HepG2 (cell line): Measurements from ENCODE around the gene HCK. TPM values are rescaled to one million over a fixed set of nuclear protein-coding genes. Genes with fewer than 3 reads are reported as not detected.

ENCODE experiments used
- BHLHE40 ChIP-seq: IDR thresholded peaks from 2 replicates; pipeline ENCODE4 v1.6.1; 2011; ENCODE audit warnings: low read length, improper control_type of control experiment
- GFI1 ChIP-seq: sonication (generic); formaldehyde crosslinking; IDR thresholded peaks from 2 replicates; pipeline ENCODE4 v1.5.0; 2020; ENCODE audit warnings: missing genetic modification reagents, mild to moderate bottlenecking, borderline replicate concordance
- HBP1 ChIP-seq: IDR thresholded peaks from 2 replicates; pipeline ENCODE4 v1.6.1; 2016; ENCODE audit warnings: low read depth, control low read depth
- ISX ChIP-seq: sonication (generic); formaldehyde crosslinking; conservative IDR thresholded peaks from 2 replicates; pipeline ENCODE4 v1.5.0; 2020; ENCODE audit warnings: missing genetic modification reagents
- JARID2 ChIP-seq: sonication (generic); formaldehyde crosslinking; IDR thresholded peaks from 2 replicates; pipeline ENCODE4 v1.8.1; 2023; ENCODE audit warnings: missing genetic modification reagents, inconsistent platforms; ENCODE audit not compliant: insufficient replicate concordance
- MIER3 ChIP-seq: IDR thresholded peaks from 2 replicates; pipeline ENCODE4 v1.6.1; 2016; ENCODE audit warnings: missing compliant biosample characterization, borderline replicate concordance
- RAD21 ChIP-seq: fragments of 450-650 bp; formaldehyde crosslinking; IDR thresholded peaks from 2 replicates; pipeline ENCODE4 v1.5.0; 2020; ENCODE audit warnings: mild to moderate bottlenecking
- SIX4 ChIP-seq: sonication (generic); formaldehyde crosslinking; IDR thresholded peaks from 2 replicates; pipeline ENCODE4 v1.4.0; 2020; ENCODE audit warnings: missing genetic modification reagents
- TSC22D2 ChIP-seq: sonication (generic); formaldehyde crosslinking; IDR thresholded peaks from 2 replicates; pipeline ENCODE4 v1.5.1; 2020; ENCODE audit warnings: missing genetic modification reagents, mild to moderate bottlenecking, borderline replicate concordance
- ZBTB42 ChIP-seq: sonication (generic); formaldehyde crosslinking; IDR thresholded peaks from 2 replicates; pipeline ENCODE4 v1.5.0; 2020; ENCODE audit warnings: mild to moderate bottlenecking, missing genetic modification reagents
- ZFP36L1 ChIP-seq: sonication (generic); formaldehyde crosslinking; IDR thresholded peaks from 2 replicates; pipeline ENCODE4 v1.8.0; 2022; ENCODE audit warnings: mild to moderate bottlenecking, missing genetic modification reagents, moderate library complexity
- ZFP91 ChIP-seq: sonication (generic); formaldehyde crosslinking; IDR thresholded peaks from 2 replicates; pipeline ENCODE4 v1.9.0; 2022; ENCODE audit warnings: missing genetic modification reagents, mild to moderate bottlenecking, borderline replicate concordance
- ZFY ChIP-seq: sonication (generic); formaldehyde crosslinking; IDR thresholded peaks from 2 replicates; pipeline ENCODE4 v1.4.0; 2020; ENCODE audit warnings: missing genetic modification reagents
- ZNF253 ChIP-seq: sonication (generic); formaldehyde crosslinking; IDR thresholded peaks from 2 replicates; pipeline ENCODE4 v1.8.0; 2022; ENCODE audit warnings: mild to moderate bottlenecking, missing genetic modification reagents, borderline replicate concordance
- ZNF598 ChIP-seq: sonication (generic); formaldehyde crosslinking; IDR thresholded peaks from 2 replicates; pipeline ENCODE4 v1.5.1; 2020; ENCODE audit warnings: mild to moderate bottlenecking, missing genetic modification reagents, borderline replicate concordance
- polyA plus RNA-seq, 8 experiments: library from polyadenylated mRNA; depleted of rRNA in 3 of 8; stranded (reverse) in 7 of 8; unstranded in 1 of 8; fragments of >200 nt; fragmentation: Illumina TruSeq in 4 of 8; extraction: Trizol in 4 of 8; gene quantifications; 2 replicates each; pipeline versions ENCODE4 v1.2.1 to v1.2.3, GENCODE V29; 2011 to 2016; ENCODE audit warnings: low read depth in 4 of 8, missing spikeins in 1 of 8, mixed read lengths in 1 of 8; ENCODE audit not compliant: insufficient read depth in 1 of 8
- total RNA-seq, 5 experiments: library from RNA; depleted of rRNA; stranded (reverse); fragments of >200 nt; fragmentation: Illumina TruSeq; extraction: Trizol; gene quantifications; 2 replicates each; pipeline ENCODE4 v1.2.3, GENCODE V29; 2016; ENCODE audit warnings: low read depth in 1 of 5
- TF ChIP-seq, protein P1 (sequence below): sonication (generic); formaldehyde crosslinking; IDR thresholded peaks from one replicate; pipeline ENCODE4 v1.5.1; 2020; ENCODE audit warnings: mild to moderate bottlenecking, missing genetic modification reagents; ENCODE audit errors: not compliant biosample characterization
- TF ChIP-seq, protein P2 (sequence below): sonication (generic); formaldehyde crosslinking; IDR thresholded peaks from 2 replicates; pipeline ENCODE4 v1.4.0; 2020; ENCODE audit warnings: missing genetic modification reagents

The HCK gene
- total and polyA plus RNA-seq, 2 of the 13 experiments (the other 11 are each of a cell fraction or from before 2014, with no cell fraction given), result 0.04 TPM; not detected in 1

DNA sequence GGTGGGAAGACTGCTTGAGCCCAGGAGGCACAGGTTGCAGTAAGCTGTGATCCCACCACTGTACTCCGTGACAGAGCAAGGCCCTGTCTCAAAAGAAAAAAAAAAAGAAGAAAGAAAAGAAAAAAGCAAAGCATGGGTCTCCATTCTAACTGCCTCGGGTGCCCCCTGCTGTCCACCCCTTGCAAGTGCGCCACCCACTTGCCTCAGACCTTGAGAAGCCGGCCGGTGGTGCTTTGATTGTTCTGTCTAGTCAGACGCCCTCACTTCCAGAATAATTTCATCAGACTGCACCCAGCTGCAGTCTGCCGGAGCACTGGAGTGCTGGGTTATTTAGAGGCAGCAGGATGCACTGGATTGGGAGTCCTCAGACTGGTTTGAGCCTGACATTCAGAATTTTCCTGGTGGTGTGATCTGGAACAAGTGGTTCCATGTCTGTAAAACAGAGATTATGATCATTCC is 39.9 kb downstream of the HCK start (continued):
- TF ChIP-seq, protein P1, sequence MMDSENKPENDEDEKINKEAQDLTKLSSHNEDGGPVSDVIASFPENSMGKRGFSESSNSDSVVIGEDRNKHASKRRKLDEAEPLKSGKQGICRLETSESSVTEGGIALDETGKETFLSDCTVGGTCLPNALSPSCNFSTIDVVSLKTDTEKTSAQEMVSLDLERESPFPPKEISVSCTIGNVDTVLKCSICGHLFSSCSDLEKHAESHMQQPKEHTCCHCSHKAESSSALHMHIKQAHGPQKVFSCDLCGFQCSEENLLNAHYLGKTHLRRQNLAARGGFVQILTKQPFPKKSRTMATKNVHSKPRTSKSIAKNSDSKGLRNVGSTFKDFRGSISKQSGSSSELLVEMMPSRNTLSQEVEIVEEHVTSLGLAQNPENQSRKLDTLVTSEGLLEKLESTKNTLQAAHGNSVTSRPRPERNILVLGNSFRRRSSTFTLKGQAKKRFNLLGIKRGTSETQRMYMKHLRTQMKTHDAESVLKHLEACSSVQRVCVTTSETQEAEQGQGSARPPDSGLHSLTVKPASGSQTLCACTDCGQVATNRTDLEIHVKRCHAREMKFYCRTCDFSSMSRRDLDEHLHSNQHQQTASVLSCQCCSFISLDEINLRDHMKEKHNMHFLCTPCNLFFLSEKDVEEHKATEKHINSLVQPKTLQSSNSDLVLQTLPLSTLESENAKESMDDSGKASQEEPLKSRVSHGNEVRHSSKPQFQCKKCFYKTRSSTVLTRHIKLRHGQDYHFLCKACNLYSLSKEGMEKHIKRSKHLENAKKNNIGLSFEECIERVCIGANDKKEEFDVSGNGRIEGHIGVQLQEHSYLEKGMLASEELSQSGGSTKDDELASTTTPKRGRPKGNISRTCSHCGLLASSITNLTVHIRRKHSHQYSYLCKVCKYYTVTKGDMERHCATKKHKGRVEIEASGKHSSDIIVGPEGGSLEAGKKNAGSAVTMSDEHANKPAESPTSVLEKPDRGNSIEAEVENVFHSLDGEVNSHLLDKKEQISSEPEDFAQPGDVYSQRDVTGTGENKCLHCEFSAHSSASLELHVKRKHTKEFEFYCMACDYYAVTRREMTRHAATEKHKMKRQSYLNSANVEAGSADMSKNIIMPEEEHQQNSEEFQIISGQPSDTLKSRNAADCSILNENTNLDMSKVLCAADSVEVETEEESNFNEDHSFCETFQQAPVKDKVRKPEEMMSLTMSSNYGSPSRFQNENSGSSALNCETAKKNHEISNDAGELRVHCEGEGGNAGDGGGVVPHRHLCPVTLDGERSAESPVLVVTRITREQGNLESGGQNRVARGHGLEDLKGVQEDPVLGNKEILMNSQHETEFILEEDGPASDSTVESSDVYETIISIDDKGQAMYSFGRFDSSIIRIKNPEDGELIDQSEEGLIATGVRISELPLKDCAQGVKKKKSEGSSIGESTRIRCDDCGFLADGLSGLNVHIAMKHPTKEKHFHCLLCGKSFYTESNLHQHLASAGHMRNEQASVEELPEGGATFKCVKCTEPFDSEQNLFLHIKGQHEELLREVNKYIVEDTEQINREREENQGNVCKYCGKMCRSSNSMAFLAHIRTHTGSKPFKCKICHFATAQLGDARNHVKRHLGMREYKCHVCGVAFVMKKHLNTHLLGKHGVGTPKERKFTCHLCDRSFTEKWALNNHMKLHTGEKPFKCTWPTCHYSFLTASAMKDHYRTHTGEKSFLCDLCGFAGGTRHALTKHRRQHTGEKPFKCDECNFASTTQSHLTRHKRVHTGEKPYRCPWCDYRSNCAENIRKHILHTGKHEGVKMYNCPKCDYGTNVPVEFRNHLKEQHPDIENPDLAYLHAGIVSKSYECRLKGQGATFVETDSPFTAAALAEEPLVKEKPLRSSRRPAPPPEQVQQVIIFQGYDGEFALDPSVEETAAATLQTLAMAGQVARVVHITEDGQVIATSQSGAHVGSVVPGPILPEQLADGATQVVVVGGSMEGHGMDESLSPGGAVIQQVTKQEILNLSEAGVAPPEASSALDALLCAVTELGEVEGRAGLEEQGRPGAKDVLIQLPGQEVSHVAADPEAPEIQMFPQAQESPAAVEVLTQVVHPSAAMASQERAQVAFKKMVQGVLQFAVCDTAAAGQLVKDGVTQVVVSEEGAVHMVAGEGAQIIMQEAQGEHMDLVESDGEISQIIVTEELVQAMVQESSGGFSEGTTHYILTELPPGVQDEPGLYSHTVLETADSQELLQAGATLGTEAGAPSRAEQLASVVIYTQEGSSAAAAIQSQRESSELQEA (CRISPR knock-in tag), result no peak
- no peak for TF ChIP-seq ZFP36L1 (CRISPR knock-in tag)
- TF ChIP-seq ISX, result no peak
- no peak for TF ChIP-seq TSC22D2
- TF ChIP-seq MIER3, result no peak
- peak; percentile 57; the same call in 1 of the 2 replicates for TF ChIP-seq RAD21
- no peak for TF ChIP-seq ZNF253 (CRISPR knock-in tag)
- TF ChIP-seq, protein P2, sequence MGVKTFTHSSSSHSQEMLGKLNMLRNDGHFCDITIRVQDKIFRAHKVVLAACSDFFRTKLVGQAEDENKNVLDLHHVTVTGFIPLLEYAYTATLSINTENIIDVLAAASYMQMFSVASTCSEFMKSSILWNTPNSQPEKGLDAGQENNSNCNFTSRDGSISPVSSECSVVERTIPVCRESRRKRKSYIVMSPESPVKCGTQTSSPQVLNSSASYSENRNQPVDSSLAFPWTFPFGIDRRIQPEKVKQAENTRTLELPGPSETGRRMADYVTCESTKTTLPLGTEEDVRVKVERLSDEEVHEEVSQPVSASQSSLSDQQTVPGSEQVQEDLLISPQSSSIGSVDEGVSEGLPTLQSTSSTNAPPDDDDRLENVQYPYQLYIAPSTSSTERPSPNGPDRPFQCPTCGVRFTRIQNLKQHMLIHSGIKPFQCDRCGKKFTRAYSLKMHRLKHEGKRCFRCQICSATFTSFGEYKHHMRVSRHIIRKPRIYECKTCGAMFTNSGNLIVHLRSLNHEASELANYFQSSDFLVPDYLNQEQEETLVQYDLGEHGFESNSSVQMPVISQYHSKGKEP (CRISPR knock-in tag), result no peak
- peak; percentile 69 for TF ChIP-seq JARID2 (CRISPR knock-in tag)
- 0 out of 2 replicates have a peak, but pooled peaks have one; percentile 47 for TF ChIP-seq HBP1 (CRISPR knock-in tag)
- 0 out of 2 replicates have a peak, but pooled peaks have one; percentile 65 for TF ChIP-seq ZNF598 (CRISPR knock-in tag)
- TF ChIP-seq ZFY (CRISPR knock-in tag), result 0 out of 2 replicates have a peak, but pooled peaks have one; percentile 17
- TF ChIP-seq ZFP91 (CRISPR knock-in tag), result 0 out of 2 replicates have a peak, but pooled peaks have one; percentile 19
- TF ChIP-seq ZBTB42 (CRISPR knock-in tag), result no peak
- TF ChIP-seq BHLHE40, result 0 out of 2 replicates have a peak, but pooled peaks have one; percentile 32
- TF ChIP-seq GFI1 (CRISPR knock-in tag), result 0 out of 2 replicates have a peak, but pooled peaks have one; percentile 30
- no peak for TF ChIP-seq SIX4
